KBM-7 (cell line): ENCODE measurements around the gene F7.

Experiments
- DNase-seq: peaks from one replicate; pipeline ENCODE4 v3.0.0-alpha.2; 2015
- in situ Hi-C: fragments of 300-500 bp; cut with MboI; formaldehyde crosslinking; loops from 2 replicates; pipeline ENCODE4 v1.14.3; 2020; ENCODE audit warnings: low sequenced_read_pairs, low pct_unique_long_range_greater_than_20kb, mixed read lengths

F7 gene

DNA sequence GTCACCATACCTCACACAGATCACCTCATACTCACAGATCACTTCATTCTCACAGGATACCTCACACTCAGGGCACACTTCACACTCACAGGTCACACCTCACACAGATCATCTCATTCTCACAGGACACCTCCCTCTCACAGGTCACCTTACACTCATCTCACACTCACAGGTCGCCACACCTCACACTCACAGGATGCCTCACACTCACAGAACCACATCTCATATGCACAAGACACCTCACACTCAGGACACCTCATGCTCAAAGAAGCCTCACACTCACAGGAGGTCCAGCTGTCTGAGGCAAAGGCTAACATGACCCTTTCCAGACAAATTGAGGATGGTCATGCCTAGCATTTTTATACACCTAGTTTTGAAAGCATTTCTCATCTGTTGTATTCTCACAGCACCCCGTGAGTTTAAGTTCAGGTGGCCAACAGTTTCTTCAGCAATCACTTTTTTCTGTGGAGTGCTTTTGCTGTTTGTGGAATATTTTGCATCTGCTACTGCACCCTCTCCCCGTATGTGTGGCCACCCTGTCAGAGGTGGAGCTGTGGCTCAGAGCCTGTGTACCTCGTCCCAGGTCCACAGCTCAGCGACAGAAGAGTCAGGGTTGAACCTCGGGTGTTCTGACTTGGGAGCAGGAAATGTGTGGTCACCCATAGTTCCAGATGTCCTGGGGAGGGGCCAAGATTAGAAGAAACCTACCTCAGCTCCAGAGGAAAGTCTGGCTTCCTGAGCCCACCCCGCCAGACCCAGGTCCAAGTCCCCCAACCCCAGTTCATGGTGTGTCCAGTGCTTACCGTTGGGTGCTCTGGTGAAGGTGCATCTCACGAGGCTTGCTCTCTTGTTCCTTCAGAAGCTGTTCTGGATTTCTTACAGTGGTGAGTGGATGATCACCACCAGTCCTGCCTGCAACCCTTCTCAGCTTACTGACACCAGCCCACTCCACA, 7.6 kb downstream of the F7 start:
- DNase-seq: no peak
- in situ Hi-C loops: no loop called here

DNA sequence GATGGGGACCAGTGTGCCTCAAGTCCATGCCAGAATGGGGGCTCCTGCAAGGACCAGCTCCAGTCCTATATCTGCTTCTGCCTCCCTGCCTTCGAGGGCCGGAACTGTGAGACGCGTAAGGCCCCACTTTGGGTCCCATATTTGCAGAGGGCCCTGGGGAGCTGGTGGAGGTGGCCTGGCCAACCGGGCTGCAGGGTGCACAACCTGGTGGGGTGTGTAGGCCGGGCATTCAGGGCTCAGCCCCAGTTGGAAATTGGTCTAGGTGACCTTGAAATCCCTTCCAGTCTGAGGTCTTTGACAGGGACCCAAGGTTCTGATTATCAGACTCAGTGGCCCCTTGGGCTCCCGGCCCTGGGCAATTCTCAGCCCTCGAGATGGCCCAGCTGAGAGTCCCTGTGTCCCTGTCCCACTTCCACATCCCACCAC, 8.3 kb downstream of the F7 start:
- in situ Hi-C loops: no loop called here
- no peak for DNase-seq

DNA sequence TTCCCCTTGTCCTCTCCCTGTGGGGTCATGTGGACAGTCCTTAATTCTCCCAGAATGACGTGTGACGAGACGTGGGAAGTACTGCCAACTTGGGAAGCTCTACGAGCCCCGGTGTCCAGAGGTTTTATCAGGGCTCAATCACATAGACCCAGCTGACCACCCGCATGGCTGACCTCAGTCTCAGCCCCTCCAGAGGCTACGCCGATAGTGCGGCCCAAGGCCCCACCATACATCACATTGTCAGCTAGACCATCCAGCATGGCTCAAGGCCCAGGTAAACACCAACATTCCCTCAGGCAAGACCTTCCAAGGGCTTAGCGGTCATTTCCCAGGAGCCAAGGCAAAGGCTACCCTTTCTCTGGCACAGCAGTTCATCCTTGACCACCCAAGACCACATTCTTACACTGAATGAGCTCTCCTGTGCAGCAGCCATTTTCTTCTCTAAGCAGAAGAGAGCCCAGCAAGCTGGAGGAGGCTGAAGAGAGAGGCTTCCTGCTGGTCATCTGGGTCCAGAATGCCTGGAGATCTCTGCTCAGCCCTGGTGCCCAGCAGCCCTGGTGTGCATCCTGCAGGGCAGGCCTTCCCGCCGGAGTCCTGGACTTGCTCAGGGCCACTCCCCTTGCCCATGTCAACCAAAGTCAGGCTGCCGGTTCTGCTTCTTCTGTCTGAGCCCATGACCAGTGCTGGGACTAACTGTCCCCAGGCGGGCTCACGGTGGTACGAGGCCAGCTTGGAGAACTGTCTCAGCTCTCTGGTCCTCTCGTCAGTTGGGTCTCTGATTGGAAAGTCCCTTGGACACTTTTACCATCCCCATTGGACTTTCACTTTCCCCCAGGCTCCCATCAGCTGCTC, 9.1 kb downstream of the F7 start:
- in situ Hi-C loops: no loop called here
- no peak for DNase-seq

DNA sequence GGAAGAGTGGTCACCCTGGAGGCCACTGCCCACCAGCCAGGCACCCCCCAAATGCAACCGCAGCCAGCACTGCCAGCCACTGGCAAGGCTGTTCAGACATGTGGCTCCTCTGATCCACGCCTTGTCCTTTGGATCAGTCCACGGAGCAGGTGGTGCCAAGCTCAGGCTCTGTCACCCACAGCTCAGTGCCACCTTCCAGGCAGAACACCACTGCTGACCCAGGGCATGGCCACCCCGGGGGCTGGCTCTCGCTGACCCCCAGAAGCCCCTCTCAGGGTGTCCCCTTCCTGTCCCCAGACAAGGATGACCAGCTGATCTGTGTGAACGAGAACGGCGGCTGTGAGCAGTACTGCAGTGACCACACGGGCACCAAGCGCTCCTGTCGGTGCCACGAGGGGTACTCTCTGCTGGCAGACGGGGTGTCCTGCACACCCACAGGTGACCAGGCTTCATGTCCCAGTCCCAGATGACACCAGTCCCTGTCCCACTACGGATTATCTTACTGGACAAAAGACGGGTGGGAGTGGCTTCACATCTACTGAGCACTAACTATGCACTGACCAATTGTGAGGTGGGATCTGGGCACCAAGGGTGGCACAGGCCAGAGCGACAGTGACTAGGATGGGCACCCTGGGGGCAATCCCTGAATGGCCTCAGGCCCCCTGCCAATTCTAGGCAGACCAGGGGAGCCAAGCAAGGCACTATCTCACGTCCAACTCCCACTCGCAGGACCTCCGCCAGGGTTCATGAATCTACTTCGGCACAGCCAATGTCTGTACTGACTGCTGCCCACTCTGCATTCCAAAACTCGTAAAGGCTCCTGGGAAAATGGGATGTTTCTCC, 10.0 kb downstream of the F7 start:
- in situ Hi-C loops: no loop called here
- no peak for DNase-seq

DNA sequence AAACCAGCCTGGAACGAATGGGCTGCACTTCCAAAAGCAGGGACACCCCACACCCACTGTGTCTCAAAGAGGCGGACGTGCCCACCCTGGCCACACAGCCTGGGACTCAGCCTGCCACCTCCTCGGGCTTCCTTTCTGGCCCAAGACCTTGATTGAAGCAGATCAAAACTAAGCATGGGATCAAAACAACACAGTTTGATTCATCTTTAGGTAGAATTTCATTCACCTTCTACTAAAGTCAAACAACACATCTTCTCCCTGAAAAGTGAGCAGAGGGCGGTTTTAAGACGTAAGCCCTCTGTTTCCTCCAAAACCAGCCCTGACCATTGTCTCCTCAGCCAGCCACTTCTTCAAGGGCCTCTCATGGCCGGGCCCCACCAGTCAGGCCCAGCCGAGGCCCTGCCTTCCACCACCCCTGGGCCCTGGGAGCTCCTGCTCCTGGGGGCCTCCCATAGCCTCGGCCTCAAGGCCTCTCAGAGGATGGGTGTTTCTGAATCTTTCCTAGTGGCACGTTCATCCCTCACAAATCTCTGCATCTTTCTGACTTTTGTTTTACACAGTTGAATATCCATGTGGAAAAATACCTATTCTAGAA, 10.7 kb downstream of the F7 start:
- in situ Hi-C loops: no loop called here

DNA sequence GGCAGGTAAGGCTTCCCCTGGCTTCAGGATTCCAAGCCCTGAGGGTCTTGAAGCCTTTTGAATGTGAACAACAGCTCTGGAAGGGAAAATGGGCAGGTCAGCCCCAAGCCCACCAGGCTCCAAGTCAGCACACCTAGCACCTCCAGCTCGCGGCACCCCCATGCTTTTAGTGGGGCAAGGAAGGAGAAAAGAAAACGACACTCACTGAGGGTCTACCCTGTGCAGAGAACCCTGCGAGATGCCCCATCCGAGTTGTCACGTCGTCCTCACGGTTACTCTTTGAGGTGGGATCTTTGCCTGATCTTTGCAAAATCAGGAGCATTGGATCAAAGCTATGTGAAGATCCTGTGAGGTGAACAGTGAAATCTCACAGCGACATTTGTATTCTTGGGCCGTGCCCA, 11.3 kb downstream of the F7 start:
- in situ Hi-C loops: no loop called here
- DNase-seq: no peak

More for the DNA sequence above, 10.7 kb downstream of the F7 start:
- DNase-seq: no peak

DNA sequence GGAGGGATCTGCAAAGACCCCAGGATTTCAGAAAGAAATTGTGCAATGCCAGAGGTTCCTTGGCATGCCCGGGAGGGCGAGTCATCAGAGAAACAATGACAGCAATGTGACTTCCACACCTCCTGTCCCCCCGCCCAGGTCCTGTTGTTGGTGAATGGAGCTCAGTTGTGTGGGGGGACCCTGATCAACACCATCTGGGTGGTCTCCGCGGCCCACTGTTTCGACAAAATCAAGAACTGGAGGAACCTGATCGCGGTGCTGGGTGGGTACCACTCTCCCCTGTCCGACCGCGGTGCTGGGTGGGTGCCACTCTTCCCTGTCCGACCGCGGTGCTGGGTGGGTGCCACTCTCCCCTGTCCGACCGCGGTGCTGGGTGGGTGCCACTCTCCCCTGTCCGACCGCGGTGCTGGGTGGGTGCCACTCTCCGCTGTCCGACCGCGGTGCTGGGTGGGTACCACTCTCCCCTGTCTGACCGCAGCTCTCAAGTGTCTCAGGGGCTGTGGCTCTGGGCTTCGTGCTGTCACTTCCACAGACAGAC, 11.8 kb downstream of the F7 start:
- in situ Hi-C loops: no loop called here
- DNase-seq: no peak

DNA sequence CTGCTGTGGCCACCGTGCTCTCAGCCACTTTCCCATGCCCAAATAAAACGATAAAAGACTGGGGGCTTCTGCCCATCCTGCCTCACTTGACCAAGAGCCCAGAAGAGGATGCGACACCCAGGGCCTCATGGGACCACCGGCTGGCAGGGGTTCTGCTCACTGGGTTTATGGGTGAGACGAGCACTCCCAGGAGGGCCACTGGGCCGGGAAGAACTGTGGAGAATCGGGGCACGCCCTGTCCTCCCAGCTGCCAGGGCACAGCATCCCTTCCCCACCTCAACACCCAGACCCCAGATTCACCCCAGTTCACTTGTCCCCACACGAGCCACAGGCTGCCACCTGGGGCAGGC, 12.3 kb downstream of the F7 start:
- in situ Hi-C loops: no loop called here
- no peak for DNase-seq

DNA sequence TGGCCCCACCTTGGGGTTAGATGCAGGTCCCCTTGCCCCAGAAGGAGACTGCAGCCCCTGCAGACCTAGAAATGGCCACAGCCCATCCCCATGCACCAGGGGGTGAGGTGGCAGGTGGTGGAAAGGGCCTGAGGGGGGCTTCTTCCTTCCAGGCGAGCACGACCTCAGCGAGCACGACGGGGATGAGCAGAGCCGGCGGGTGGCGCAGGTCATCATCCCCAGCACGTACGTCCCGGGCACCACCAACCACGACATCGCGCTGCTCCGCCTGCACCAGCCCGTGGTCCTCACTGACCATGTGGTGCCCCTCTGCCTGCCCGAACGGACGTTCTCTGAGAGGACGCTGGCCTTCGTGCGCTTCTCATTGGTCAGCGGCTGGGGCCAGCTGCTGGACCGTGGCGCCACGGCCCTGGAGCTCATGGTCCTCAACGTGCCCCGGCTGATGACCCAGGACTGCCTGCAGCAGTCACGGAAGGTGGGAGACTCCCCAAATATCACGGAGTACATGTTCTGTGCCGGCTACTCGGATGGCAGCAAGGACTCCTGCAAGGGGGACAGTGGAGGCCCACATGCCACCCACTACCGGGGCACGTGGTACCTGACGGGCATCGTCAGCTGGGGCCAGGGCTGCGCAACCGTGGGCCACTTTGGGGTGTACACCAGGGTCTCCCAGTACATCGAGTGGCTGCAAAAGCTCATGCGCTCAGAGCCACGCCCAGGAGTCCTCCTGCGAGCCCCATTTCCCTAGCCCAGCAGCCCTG, 12.8 kb downstream of the F7 start:
- no peak for DNase-seq
- in situ Hi-C loops: no loop called here

DNA sequence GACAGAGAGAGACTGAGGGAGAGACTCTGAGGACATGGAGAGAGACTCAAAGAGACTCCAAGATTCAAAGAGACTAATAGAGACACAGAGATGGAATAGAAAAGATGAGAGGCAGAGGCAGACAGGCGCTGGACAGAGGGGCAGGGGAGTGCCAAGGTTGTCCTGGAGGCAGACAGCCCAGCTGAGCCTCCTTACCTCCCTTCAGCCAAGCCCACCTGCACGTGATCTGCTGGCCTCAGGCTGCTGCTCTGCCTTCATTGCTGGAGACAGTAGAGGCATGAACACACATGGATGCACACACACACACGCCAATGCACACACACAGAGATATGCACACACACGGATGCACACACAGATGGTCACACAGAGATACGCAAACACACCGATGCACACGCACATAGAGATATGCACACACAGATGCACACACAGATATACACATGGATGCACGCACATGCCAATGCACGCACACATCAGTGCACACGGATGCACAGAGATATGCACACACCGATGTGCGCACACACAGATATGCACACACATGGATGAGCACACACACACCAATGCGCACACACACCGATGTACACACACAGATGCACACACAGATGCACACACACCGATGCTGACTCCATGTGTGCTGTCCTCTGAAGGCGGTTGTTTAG, 13.7 kb downstream of the F7 start:
- in situ Hi-C loops: no loop called here
- DNase-seq: no peak

DNA sequence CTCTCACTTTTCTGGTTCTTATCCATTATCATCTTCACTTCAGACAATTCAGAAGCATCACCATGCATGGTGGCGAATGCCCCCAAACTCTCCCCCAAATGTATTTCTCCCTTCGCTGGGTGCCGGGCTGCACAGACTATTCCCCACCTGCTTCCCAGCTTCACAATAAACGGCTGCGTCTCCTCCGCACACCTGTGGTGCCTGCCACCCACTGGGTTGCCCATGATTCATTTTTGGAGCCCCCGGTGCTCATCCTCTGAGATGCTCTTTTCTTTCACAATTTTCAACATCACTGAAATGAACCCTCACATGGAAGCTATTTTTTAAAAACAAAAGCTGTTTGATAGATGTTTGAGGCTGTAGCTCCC, 14.2 kb downstream of the F7 start:
- no peak for DNase-seq
- in situ Hi-C loops: no loop called here

DNA sequence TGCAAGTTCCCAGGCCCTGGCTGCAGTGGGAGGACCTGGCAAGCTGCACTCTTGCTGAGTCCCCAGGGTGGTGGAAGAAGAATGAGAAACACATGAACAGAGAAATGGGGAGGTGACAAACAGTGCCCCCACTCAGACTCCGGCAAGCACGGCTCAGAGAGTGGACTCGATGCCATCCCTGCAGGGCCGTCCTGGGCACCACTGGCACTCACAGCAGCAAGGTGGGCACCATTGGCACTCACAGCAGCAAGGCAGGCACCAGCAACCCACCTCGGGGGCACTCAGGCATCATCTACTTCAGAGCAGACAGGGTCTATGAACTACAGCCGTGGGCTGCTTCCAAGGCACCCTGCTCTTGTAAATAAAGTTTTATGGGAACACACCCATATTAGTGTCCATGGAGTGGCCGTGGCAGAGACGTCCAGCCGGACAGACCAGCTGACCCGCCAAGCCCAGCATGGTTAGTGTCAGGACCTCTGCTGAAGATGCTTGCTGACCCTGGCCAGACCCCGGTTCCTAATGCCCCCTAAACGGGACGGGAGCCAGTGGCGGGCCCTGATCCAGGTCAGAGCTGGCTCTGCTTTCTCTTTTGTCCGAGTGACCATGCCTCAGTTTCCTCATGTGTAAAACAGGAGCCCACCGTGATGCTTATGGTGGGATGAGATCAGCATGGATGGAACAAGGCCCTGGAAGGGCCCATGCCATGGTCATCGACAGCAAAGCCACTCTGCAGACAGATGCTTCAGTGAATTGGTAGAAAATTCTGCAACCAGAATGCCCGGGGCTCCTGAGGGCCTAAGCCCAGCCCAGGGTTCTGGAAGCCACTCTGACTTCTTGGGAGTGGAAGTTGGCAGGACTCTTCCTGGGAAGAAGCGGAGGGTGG, 14.9 kb downstream of the F7 start:
- in situ Hi-C loops: no loop called here
- no peak for DNase-seq

DNA sequence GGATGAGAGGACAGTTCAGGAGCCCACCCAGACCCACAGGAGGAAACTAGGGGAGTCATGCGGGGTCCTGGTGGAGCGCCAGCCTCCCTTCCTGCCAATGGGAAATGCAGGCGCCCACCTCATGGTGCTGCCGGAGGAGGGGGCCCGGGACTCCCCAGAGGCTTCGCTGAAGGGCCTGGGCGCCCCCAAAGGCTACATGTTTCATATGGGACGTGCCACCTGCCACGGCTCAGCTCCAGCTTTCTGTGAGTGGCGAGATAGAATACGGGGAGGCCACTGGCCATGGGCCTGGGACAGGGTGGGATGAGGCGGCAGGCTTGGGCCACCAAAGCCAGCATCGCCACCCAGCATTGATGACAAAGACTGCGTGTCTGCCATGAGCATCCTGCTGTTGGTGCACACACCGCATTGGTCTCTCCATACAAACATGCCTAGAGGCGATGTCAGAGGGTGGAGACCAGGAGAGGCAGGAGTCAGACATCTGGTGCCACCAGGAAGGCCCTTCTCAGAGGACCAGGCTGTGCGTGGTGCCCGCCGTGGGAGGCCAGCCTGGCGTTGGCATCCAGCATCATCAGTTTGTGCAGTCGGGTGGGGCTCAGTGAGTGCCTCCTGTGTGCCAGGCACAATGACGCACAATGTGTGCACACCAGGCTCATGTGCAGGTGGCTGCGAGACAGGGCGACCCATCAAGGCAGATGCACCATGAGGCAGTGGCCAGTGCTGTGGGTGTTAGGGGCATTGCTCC, 15.8 kb downstream of the F7 start:
- no peak for DNase-seq
- in situ Hi-C loops: no loop called here

DNA sequence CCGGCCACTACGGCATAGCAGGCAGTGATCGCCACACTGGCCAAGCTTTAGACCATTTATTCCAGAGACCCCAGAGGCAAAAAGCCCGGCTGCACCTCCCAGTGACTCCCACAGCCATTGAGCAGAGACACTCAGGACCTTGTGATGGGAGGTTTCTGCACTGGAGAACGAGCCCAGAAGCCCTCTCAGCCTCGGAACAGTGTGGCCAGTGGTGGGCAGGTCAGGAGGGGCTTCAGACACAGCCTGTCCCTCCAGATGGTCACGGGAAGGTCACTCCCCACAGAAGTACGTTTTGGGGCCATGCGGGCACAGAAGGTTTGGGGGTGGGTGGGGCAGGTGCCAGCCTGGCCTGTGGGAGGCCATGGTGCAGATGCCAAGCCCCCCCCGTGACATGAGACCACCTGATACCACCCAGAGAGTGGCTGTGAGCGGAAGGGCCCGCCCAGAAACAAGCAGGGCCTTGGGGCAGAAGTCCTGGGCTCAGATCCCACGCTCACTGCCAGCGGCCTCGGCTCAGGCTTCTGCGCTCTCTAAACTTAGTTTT, 16.4 kb downstream of the F7 start:
- no peak for DNase-seq
- in situ Hi-C loops: no loop called here

DNA sequence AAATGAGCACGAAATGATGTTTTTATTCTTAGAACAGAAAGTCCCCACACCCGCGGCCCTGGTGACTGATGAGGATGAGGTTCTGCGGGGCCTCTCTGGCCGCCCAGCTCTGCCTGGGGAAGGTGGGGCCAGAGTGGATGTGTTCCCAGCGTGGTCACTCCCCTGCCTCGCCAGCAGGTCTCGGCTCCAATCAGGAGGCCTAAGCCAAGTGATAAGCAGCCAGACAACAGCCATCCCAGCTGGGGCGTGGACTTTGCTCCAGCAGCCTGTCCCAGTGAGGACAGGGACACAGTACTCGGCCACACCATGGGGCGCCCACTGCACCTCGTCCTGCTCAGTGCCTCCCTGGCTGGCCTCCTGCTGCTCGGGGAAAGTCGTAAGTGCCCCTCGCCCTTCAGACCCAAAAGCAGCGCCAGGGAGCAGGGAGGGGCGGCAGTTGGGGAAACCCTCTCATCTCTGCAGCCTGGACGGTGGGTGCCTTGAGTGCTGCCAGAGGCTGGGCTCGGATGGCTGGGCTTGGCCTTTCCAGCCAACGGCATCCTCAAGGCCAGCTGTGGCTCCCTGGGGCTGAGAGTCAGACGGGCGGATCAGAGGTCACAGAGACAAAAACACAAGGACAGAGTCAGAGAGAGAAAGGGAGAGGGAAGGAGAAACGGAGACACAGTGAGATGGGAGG, 17.1 kb downstream of the F7 start, which contains the start of gene F10:
Gene F10 (plus strand): TSS at position 250 of the 676 bp plus-strand sequence. CDS start 57 bp downstream, at position 307.
- in situ Hi-C loops: no loop called here
- no peak for DNase-seq
